SU-DHL-6 (cell line): ENCODE results near the gene ATP4A.

ENCODE experiments used
- EZH2phosphoT487 ChIP-seq: fragments of 200-600 bp; sonication (generic), shearing (Covaris generic); conservative IDR thresholded peaks from 2 replicates; pipeline ENCODE4 v1.6.1; 2018; ENCODE audit warnings: mild to moderate bottlenecking, antibody characterized with exemption, low read length, moderate library complexity, mixed read lengths
- TF ChIP-seq, protein P1 (sequence below): fragments of 200-600 bp; sonication (generic); IDR thresholded peaks from one replicate; pipeline ENCODE4 v1.5.1; 2017; ENCODE audit warnings: antibody characterized with exemption, mild to moderate bottlenecking, low read length, moderate library complexity; ENCODE audit not compliant: insufficient read depth, poor library complexity, severe bottlenecking

DNA sequence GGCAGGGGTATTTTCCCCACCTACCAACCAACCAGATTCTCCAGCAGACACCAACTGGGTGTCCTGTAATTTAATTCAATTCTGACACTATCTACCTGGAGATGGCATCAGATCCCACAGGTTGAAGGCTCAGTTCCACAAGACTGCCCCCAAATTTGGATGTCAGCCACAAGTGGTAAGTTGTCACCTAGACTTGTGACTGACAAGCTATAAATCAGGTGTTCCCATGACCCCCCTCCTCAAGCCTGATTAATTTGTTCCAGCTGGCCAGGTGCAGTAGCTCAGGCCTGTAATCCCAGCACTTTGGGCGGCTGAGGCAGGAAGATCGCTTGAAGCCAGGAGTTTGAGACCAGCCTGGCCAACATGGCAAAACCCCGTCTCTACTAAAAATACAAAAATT is 38.5 kb upstream of the ATP4A start:
- TF ChIP-seq, protein P1, sequence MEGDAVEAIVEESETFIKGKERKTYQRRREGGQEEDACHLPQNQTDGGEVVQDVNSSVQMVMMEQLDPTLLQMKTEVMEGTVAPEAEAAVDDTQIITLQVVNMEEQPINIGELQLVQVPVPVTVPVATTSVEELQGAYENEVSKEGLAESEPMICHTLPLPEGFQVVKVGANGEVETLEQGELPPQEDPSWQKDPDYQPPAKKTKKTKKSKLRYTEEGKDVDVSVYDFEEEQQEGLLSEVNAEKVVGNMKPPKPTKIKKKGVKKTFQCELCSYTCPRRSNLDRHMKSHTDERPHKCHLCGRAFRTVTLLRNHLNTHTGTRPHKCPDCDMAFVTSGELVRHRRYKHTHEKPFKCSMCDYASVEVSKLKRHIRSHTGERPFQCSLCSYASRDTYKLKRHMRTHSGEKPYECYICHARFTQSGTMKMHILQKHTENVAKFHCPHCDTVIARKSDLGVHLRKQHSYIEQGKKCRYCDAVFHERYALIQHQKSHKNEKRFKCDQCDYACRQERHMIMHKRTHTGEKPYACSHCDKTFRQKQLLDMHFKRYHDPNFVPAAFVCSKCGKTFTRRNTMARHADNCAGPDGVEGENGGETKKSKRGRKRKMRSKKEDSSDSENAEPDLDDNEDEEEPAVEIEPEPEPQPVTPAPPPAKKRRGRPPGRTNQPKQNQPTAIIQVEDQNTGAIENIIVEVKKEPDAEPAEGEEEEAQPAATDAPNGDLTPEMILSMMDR, result no peak
- no peak for TF ChIP-seq EZH2phosphoT487
